Coronary artery (tissue), 2 donors: Measurements from ENCODE around the gene NUMBL.

Experiments
- DNase-seq: peaks from one replicate; pipeline ENCODE4 v3.0.0-alpha.2; 2017; ENCODE audit warnings: low spot score
- H3K27ac ChIP-seq, 2 donors: fragments of 200-600 bp; sonication (generic); one replicate each; pipeline ENCODE4 v1.5.1; 2016 to 2019
- H3K4me3 ChIP-seq: fragments of 200-600 bp; sonication (generic); 2 replicates; pipeline ENCODE4 v1.5.1; 2016; ENCODE audit warnings: mild to moderate bottlenecking, moderate library complexity
- TF ChIP-seq, protein P1 (sequence below): fragments of 200-600 bp; sonication (generic); IDR thresholded peaks from one replicate; pipeline ENCODE4 v1.5.1; 2019; ENCODE audit warnings: antibody characterized with exemption

Gene NUMBL

DNA sequence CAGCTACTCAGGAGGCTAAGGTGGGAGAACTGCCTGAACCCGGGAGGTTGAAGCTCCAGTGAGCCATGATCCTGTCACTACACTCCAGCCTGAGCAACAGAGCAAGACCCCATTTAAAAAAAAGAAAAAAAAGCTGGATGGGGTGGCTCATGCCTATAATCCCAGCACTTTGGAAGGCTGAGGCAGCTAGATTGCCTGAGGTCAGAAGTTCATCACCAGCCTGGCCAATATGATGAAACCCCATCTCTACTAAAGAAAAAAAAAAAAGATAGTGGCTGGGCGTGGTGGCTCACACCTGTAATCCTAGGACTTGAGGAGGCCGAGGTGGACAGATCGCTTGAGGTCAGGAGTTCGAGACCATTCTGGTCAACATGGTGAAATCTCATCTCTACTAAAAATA is 74.3 kb downstream of the NUMBL start:
- DNase-seq = no peak
- TF ChIP-seq, protein P1, sequence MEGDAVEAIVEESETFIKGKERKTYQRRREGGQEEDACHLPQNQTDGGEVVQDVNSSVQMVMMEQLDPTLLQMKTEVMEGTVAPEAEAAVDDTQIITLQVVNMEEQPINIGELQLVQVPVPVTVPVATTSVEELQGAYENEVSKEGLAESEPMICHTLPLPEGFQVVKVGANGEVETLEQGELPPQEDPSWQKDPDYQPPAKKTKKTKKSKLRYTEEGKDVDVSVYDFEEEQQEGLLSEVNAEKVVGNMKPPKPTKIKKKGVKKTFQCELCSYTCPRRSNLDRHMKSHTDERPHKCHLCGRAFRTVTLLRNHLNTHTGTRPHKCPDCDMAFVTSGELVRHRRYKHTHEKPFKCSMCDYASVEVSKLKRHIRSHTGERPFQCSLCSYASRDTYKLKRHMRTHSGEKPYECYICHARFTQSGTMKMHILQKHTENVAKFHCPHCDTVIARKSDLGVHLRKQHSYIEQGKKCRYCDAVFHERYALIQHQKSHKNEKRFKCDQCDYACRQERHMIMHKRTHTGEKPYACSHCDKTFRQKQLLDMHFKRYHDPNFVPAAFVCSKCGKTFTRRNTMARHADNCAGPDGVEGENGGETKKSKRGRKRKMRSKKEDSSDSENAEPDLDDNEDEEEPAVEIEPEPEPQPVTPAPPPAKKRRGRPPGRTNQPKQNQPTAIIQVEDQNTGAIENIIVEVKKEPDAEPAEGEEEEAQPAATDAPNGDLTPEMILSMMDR = no peak
- Histone ChIP-seq H3K4me3 (no peak overlapping the region), H3K27ac (peak overlapping the region in 1 of 2 donors; percentile 36)
